HG02759 (cell line): Measurements from ENCODE around the gene MAD1L1.

Experiments used
- ATAC-seq: cut with Tn5 transposase; IDR thresholded peaks from one replicate; pipeline ENCODE4 v1.9.1; 2021; ENCODE audit warnings: mild to moderate bottlenecking, moderate library complexity; ENCODE audit not compliant: unreplicated experiment

The MAD1L1 gene

DNA sequence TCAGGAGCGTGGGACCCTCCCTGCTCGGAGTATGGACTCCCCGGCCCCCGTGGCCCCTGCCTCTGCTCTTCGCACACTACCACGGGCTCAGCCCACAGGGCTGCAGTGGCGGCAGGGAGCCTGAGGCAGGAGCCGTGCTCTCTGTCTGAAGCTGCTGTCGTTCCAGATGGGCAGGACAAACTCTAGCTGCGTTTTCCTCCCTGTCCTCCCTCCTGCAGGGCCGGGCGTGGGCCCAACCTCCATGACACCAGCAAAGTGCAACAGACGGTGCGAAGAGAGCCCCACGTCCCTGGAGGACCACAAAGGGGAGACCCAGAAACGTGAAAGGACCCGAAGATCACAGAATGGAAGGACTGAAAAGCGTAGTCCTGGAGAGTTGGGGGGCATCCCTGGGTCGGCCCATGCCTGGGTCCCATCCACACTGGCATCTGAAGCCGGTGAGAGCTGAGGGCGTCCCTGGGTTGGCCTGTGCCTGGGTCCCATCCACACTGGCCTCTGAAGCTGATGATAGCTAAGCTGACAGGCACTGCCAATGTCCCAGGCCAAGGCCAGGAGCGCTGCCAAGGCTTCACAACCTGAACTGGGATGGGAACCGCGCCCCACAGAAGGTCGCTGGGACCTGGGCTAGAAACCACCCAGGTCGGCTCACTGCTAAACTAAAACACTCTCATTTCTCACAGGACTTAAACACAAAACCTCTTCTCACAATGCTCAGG is 267.0 kb downstream of the MAD1L1 start:
- no peak for ATAC-seq

DNA sequence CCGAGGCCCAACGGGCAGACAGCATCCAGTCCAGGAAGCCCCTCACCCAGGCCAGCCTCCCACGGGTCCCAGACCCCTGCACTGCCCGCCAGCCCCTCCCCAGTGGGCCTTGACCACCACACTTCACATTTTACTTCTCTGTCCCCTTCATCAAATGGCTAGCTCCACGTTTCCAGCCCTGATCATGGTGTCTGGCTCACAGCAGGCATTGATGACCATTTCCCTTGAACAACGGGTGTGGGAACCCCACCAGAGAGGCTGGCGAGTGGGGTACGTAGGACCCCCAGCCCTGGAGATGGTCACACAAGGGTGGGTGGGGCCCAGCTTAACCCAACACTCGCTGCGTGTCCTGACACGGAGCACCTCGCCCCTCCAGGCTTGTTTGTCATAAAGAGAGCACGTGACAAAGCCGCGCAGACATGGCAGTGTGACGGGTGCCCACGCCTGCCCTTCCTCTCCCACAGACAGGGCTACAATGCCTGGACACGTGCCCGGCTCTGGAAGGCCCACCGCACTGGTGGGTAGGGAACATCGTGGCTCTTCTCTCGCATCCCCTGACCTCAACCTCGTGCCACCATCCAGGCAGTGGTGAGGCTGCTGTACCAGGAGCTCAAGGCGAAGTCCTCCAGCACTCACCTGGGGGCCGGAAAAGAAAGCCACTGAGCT is 267.7 kb downstream of the MAD1L1 start:
- no peak for ATAC-seq

GRCh38 chr7:1964211-1964912 is 268.4 kb downstream of the MAD1L1 start:
- no peak for ATAC-seq

DNA sequence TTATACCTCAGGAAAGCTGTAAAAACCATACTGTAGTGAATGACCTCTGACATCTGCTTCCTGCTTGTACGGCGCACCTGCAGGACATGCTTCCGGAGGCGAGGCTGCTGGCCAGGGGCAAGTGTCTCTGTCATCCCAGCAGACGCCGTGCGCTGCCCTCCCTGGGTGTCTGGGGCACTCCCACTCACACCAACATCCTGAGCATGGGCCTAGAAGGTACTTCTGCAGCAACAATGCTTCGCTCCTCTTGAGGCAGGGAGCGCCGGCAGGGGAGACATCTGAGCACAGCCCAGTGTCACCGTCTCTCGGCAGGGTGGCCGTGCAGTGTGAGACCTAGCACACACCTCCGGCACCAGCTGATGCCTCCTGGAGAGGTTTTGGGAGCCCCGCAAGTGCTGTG is 269.2 kb downstream of the MAD1L1 start:
- ATAC-seq, result no peak

- no peak for ATAC-seq
Observed at GRCh38 chr7:1961701-1962276, 271.0 kb downstream of the MAD1L1 start.

DNA sequence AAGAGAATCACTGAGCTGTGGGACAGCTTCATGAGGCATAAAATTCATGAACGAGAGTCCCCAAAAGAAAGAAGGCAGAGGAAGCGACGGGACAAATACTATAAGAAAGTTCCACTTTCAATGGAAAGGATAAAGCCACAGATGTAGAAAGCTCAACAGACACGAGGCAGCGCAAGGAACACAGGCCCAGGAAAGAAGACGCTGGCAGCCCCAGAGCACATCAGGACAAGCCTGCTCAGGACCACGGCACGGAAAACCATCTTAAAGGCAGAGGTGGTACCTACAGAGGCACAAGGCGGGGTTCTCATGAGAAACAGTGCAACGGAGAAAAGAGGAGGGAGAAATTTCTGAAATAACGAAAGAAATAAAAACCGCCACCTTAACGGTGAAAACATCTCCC is 273.4 kb downstream of the MAD1L1 start:
- ATAC-seq, result no peak

DNA sequence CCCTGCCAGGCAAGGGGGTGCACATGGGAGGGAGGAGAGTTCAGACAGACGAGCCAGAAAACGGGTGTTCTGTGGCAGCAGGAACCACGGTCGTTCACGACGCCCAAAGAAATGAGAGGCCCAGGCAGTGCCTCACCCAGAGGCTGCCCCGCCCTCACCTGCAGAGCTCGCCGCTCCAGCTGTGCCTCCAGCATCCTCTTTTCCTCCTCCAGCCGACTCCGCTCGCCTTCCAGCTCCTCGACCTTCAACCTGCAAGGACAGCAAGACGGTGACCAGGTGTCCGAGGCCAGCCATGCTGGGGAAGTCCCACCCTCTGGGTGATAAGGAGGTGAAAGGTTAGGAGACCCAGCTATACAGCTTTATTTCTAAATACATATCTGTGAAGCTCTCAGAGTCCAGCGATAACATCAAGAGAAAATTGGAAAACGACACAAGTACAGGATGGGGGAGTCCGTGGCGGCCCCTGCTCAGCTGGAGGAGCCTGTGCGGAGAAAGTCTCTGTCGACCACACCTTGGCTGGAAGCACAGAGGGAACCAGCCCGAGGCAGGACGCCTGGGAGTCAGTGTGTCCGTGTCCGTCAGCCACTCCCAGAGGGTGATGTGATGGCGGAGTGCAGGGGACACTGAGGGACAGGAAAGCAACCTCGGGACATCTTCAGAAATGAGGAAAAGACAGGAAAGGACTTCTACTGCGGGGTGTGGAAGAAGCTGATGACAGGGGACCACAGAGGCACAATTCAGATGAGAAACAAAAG is 275.1 kb downstream of the MAD1L1 start:
- ATAC-seq, result no peak

DNA sequence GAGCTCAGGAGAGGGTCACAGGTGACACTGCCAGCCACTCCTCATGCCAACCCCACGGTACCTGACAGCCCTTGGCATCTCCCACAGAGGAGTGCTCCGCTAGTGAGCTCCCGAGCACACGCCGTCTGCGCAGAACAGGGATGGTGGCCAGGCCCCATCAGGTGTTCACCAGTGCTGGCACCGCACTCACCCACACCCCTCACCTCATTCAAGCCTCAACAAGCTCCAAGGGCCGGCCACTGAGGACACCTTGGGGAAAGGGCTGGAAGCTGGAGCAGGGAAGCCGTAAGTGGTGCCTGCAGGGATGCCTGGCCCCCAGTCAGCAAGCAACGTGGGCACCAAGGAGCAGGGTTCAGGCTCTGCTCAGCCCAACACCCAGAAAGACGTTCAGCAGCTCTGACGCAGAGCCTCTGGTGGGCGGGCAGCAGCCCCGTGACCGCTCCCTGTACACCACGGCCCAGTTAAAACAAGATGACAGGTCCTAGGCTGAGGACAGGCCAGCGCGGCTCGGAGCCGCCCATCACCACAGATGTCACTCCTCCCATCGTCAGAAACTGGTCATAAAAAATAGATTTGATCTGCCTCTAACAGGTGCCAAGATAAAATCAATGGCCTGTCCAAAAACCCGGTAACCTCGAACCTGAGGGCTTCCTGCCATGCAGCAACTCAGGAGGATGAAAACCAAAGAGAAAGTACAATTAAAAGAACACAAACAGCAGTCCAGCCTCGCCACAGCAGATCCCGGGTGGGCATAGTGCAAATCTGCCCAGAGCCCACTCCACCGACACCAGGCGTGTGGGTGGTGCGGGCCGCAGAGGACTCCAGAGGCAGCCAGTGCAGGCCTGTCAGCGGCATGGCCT is 275.9 kb downstream of the MAD1L1 start:
- no peak for ATAC-seq

GRCh38 chr7:1956141-1956540 is 276.6 kb downstream of the MAD1L1 start:
- no peak for ATAC-seq

- no peak for ATAC-seq
Observed at GRCh38 chr7:1954366-1955004, 278.3 kb downstream of the MAD1L1 start.

- ATAC-seq, result no peak
Observed at GRCh38 chr7:1953199-1954190, 279.2 kb downstream of the MAD1L1 start.

GRCh38 chr7:1952781-1953180 is 280.0 kb downstream of the MAD1L1 start:
- no peak for ATAC-seq

DNA sequence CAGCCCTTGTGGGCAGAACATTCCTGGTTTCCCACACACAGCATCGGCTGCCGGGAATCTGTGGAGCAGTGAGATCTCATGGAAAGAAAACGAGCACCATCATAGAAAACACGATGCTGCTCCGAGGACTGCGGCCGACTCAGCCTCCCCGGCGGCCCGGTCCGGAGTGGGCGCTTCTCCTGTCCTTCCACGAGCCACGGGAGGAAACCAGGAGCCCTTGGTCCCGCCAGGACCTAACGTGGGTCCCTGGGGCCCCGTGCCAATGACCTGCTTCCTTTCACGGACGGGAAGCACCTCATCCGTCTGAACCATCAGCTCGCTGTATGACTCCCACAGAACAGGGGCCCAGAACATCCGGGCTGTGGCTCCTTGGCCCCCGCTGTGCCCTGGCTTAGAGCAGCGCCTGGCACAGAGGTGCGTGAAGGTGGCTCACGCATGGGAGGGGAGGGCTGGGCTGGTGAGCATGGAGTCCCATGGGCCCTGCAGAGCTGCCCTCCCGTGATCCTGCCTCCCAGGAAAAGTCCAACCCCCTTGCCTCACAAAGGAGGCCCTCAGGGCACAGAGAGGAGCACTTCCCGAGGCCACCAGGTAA is 280.5 kb downstream of the MAD1L1 start:
- no peak for ATAC-seq

DNA sequence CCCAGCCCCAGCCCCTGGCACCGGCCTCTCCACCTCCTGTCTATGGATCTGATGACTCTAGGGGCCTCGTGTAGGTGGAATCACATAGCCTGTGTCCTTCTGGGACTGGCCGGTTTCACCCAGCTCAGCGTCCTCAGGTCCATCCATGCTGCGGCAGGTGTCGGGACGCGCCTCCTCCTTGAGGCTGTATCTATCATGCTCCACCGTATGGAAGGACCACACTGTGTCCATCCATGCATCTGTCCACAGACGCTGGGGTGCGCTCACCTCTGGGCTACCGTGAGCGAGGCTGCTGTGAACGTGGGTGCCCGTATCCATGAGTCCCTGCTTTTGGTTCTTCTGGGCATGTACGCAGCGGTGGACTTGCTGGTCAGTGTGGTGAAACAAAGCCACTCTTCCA is 281.1 kb downstream of the MAD1L1 start:
- ATAC-seq, result no peak

DNA sequence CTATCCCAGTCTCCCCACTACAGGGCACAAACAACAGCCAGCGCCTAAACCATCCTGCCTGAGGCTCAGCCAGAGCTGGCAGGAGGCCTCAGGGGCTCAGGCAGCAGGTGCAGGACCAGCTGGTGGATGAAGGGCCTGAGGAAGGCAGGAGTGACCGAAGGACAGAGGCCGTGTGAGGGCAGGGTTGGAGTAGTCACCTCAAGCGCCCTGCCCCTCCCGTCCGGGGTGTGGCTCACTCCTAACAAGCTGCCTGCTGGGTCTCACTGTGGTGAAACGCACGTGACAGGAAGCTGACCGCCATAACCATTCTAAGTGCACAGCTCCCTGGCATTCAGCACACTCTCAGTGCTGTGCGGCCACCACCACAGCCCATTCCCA is 281.6 kb downstream of the MAD1L1 start:
- ATAC-seq, result no peak

DNA sequence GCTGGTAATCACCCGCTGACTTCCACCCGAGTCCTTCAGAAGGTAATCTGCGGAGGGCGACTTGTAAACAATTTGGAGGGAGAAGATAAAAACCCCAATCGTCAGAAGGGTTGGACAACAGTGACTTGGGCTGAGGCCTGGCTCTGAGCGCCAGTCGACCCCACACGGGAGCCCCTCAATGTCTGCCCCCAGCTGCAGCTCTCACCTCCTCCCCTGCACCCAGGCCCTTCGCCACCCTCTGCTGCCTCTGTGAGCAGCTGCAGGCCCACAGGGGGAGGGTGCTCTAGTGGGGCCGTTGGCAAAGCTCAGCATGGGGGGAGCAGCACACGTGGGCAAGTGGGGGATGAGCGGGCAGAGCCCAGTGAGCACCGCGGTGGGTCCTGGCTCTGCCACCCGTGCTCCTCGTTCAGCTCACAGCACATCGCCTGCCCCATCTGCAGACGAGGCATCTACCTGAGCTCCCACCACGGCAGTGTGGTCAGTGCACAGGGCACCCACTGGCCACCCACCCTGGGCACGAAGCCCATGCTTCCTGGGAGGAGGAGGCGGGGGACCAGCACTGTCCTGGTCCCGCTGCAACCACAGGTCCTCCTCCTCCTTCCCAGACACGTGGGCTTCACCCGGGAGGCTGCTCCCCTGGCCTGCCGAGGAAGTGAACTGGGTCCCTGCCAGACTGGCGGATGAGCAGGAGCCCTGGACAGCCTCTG is 282.1 kb downstream of the MAD1L1 start:
- no peak for ATAC-seq

GRCh38 chr7:1950066-1950451 is 282.7 kb downstream of the MAD1L1 start:
- no peak for ATAC-seq

DNA sequence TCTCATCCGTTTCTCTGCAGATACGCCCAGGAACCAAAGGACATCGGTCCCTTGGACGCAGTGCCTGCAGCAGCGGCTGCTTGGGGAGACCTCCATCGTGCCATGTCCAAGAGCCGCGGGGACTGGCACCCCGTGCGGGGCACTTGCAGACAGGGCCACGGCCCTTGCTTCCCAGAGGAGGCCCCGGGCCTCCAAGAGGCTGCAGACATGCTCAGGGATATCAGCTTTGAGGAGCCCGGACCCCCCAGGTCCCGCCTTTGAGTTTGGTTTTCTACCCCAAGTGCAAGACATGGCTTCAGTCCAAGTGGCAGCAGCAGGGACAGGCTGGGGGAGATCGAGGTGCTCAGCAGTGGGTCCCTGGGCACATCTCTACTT is 283.1 kb downstream of the MAD1L1 start:
- no peak for ATAC-seq
